Measurements from ENCODE around the gene CCDC9B. TPM values are rescaled to one million over a fixed set of nuclear protein-coding genes. Genes with fewer than 3 reads are reported as not detected.

Gene CCDC9B
- total and polyA plus RNA-seq, 2 of the 4 experiments (the other 2 are of a cell fraction): 19.7 to 30.9 TPM

GRCh38 chr15:40282869-40283614, 57.7 kb downstream of the CCDC9B start, which contains the start of gene ANKRD63:
TSS of gene ANKRD63 (minus strand) at chr15:40283064. CDS start at chr15:40282586, 478 bp downstream.
- no peak within 1 kb of the TSS for H4K8ac ChIP-seq (ENCODE audit: low read depth in 2 of 2, low read length in 2 of 2)
- H2BK15ac ChIP-seq (ENCODE audit: low read depth, low read length): no peak within 1 kb of the TSS
- H3K4me3 ChIP-seq (ENCODE audit: insufficient read depth, low read depth, low read length): peak within 1 kb of the TSS; percentile 47
- H3K79me1 ChIP-seq (ENCODE audit: low read depth in 1 of 2, low read length in 2 of 2): no peaks in the 10 kb centered on the region
- no peak within 1 kb of the TSS for H4K91ac ChIP-seq (ENCODE audit: insufficient read depth, low read depth, low read length)
- DNase-seq (no peak), ATAC-seq (ENCODE audit: low read depth) (peak; percentile 7; the same call in 1 of the 2 replicates)
- TF ChIP-seq CTCF (conservative IDR thresholded peaks at IDR 0.05; ENCODE audit: low read depth, low read length): no peak
- peak; percentile 41; the same call in 1 of the 2 replicates for TF ChIP-seq MAZ (IDR thresholded peaks at IDR 0.05; ENCODE audit: borderline replicate concordance, low read depth, low read length)
- no peak within 1 kb of the TSS for H2BK5ac ChIP-seq (ENCODE audit: low read depth, low read length, poor library complexity, severe bottlenecking)
- no TSS peak for BruUV-seq (replicated peaks)
- peaks cover 67% of the 10 kb centered on the region for H3K27me3 ChIP-seq (ENCODE audit: control insufficient read depth, insufficient read depth, low read length)
- no peaks in the 10 kb centered on the region for H4K20me1 ChIP-seq (ENCODE audit: insufficient read depth, low read length)
- in situ Hi-C loops (cut with MboI; ENCODE audit: low sequenced_read_pairs) (no loop called here), dilution Hi-C loops (cut with HindIII; ENCODE audit: low sequenced_read_pairs, unreplicated experiment) (no loop called here), intact Hi-C loops (cut with micrococcal nuclease) (no loop called here)
- no peak within 1 kb of the TSS for H3K14ac ChIP-seq (replicated peaks; ENCODE audit: low read depth, low read length)
- H3K4me2 ChIP-seq (ENCODE audit: low read depth, low read length): peak within 1 kb of the TSS; percentile 91
- H2AK9ac ChIP-seq (replicated peaks; ENCODE audit: low read depth, low read length, poor library complexity): no peak within 1 kb of the TSS
- no peak within 1 kb of the TSS for H2BK120ac ChIP-seq (ENCODE audit: low read depth, low read length)
- H4K5ac ChIP-seq (ENCODE audit: low read depth, low read length): no peak within 1 kb of the TSS
- H2AK5ac ChIP-seq (ENCODE audit: low read depth, low read length): no peak within 1 kb of the TSS
- no peaks in the 10 kb centered on the region for H3K9me3 ChIP-seq (ENCODE audit: control insufficient read depth, insufficient read depth, low read length)
- H3K9me1 ChIP-seq (ENCODE audit: insufficient read depth, low read length): no peaks in the 10 kb centered on the region
- ChIA-PET CTCF (interaction anchor here (1.0 kb wide), 1 partner anchor 27 kb away, joined by 3 read pairs; no protein-coding TSS in a partner anchor), POLR2A (ENCODE audit: unreplicated experiment) (interaction anchor here (0.7 kb wide), 1 partner anchor 13 kb away, joined by 3 read pairs; no protein-coding TSS in a partner anchor)
- no peaks in the 10 kb centered on the region for H3K36me3 ChIP-seq (ENCODE audit: control insufficient read depth, insufficient read depth, low read length)
- no peak within 1 kb of the TSS for H3K18ac ChIP-seq (ENCODE audit: low read depth, low read length)
- H3K4ac ChIP-seq (ENCODE audit: low read depth, low read length): no peak within 1 kb of the TSS
- H2BK20ac ChIP-seq (ENCODE audit: low read depth, low read length): no peak within 1 kb of the TSS
- WGBS, 2 experiments (ENCODE audit: extremely low coverage in 2 of 2, insufficient read length in 1 of 2): 4% methylated on average over 23 of the region's 76 CpGs; no CpG with 5 or more reads in 1 of the 2 experiments
- no peak within 1 kb of the TSS for H3K9ac ChIP-seq (ENCODE audit: low read depth, low read length)
- H3K27ac ChIP-seq (ENCODE audit: insufficient read depth, low read length): no peak within 1 kb of the TSS
- peaks cover 9% of the 10 kb centered on the region for H3K4me1 ChIP-seq (ENCODE audit: control insufficient read depth, insufficient read depth, low read length)
- H3K56ac ChIP-seq (ENCODE audit: extremely low read depth, insufficient read depth, low read length): no peak within 1 kb of the TSS
- peak within 1 kb of the TSS; percentile 86 for H2AFZ ChIP-seq (replicated peaks; ENCODE audit: low read length, poor library complexity)
- H3K23ac ChIP-seq (ENCODE audit: low read depth, low read length): no peak within 1 kb of the TSS

All from IMR-90 (cell line).